ENCODE data around the gene TMEM270.

DNA sequence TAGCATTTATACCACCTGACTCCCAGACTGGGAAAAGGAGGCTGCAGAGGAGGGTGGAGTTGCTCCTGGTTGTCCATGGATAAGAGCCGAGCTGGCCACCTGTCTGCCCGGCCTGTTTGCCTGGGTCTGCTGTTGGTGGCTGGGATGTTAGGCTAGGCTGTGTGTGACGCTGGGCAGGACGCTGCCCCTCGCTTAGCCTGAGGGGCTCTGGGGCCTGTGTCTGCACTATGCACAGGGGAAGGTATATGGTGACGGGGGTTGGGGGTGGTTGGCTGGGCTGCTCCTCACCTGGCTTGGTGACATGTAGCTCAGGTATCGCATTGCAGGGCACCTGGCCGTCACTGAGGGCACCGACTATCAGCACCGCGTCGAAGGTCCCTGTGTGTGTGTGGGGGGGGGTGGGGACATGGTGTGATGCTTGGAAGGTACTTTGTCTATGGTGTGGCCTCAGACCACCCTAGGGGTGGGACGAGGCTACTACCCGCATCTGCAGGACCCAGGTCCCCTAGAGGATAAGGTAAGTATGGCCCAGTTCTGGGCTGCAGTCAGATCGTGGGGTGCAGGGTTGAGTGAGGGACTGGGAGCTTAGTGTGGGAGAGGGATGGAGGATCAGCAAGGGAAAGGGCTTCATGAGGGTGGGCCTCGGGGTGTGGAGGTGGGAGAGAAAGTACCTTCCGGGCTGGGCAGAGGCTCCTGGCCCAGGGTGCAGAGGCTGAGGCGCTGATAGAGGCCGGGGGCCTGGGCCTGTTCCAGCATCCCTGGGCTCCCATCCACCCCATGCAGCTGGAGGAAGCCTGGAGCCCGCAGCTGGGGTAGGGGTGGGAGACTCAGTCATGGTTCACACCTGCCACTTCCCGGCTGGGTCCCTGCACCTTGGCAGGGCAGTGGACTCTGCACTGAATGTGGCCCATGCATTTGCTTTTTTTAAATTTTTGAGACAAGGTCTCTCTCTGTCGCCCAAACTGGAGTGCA is 20.9 kb upstream of the TMEM270 start:
- no peak for TF ChIP-seq GATA2 (IDR thresholded peaks at IDR 0.05; ENCODE audit: low read depth, low read length)
- no peak for TF ChIP-seq GATA3 (IDR thresholded peaks at IDR 0.05; ENCODE audit: low read depth, low read length)
